ENCODE measurements around the gene NOP10.
"Not testable (repeated sequence)": the region's sequence is repeated elsewhere in the genome, so short reads cannot be mapped to it uniquely, and the experiment has no call there.

NOP10 gene

DNA sequence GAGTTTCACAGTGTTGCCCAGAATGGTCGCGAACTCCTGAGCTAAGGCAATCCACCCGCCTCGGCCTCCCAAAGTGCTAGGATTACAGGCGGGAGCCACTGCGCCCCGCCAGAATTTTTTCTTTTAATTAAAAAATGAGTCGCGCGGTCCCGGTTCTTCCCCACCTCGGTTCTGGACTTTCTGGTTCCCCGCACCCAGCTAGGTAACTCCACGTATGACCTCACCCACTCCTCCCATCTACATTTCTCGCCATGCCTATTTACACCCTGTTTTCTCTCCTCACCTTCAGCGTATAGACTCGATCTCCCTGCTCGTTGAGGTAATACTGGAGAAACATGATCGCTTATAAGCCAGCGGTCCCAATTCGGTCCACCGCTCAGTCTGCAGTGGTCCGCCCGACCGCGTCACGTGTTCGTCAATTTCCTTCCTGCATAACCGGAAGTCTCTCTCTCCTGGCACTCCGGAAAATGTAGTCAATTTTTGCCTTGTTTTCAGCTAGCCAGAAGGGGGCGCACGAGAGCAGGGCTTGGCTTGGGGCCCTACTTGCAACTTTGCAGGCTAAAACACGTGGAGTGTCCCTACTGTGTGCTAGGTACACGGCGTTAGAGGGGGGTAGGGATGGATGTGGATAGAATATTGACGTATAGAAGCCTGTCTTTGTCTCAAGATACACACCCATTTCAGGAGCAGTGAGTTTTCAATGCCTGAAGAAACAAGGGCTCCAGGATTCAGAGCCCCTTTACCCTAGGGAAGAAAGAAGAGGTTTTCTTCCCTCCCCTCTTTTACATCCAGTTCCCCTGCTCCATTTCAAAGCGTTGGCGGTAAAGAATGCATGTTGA is at the start of gene NOP10, which contains the start of gene NUTM1:
Gene NOP10, minus strand, starts transcription at position 400 of the 839 bp plus-strand sequence. Its CDS starts 63 bp downstream, at position 337.
Gene NUTM1, plus strand, starts transcription at position 579 of the 839 bp plus-strand sequence. CDS start 382 bp downstream, outside the sequence.
- Histone ChIP-seq H3K36me3 (ENCODE audit: insufficient read depth, insufficient read length, low read length) (peaks cover 32% of the 10 kb centered on the region), H3K9me3 (ENCODE audit: insufficient read depth, low read length) (no peaks in the 10 kb centered on the region), H3K9ac (ENCODE audit: insufficient read length, low read depth) (peak within 1 kb of the TSS; percentile 71), H3K4me1 (ENCODE audit: insufficient read depth, insufficient read length) (no peaks in the 10 kb centered on the region), H3K4me3 (ENCODE audit: insufficient read length, low read depth) (peak within 1 kb of the TSS; percentile 69), H3K27me3 (ENCODE audit: insufficient read depth, insufficient read length) (no peaks in the 10 kb centered on the region)
- peak; percentile 78 for DNase-seq (ENCODE audit: low read depth, low spot score)
- no peak for TF ChIP-seq SUZ12 (IDR thresholded peaks at IDR 0.05; ENCODE audit: extremely low read depth, insufficient read depth, insufficient read length)
- TF ChIP-seq YY1 (IDR thresholded peaks at IDR 0.05; ENCODE audit: insufficient read depth, insufficient read length), result no peak
- no peak for TF ChIP-seq ZNF274 (IDR thresholded peaks at IDR 0.05; ENCODE audit: low read depth, low read length)

DNA sequence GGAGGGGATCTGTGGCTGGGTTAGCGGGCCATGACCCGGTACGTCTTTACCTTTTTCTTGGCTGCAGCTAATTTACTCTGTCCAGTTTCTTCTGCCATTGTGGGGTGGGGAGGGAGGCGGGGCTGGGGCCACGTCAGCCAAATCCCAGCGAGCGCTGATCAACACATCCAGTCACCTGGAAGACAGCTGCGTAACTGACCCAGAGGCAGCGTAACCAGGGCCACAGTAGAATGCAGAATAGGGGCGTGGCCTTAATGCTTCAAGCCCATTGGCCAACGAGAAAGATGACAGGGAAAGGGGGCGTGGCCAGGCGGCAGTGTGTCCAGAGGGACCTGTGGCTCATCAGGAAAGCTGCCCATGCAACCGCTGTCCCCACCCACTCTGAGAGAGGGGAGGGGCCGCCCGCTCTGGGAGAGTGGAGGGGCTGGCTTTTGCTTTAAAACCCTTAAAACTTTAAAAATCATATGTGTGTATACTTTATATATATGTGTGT is 46.7 kb upstream of the NOP10 start:
- H3K4me3 ChIP-seq (ENCODE audit: insufficient read length, low read depth), result not testable (repeated sequence)

DNA sequence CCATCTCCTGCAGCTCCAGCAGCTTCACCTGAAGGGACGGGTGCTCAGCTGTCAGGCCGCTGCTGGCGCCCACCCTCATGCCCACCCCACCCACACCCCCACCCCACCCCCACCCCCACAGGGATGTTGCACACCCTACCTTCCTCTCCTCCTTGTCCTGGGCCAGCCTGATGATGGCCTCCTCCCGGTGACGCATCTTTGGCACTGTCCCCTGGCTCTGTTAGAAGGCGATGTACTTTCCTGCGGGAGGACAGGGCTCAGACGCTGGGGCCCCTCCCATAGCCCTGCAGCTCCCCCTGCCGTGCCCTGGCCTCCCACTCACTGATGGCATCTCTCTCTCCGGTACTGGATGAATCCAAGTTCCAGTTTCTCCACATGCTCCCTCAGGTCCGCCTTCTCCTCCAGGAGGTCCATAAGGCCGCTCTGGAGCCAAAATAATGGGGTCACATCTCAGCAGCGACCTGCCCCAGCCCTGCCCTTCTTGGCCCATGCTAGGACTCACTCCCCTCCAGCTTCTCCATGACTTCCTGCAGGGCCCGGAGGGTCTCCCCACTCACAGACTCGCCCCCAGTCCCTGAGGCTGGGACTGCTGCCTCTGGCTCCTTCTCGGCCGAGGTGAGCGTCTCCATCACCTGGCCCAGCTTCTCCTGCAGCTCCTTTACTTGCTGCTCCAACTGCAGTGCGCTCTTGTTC is 39.0 kb upstream of the NOP10 start:
- not testable (repeated sequence) for H3K9me3 ChIP-seq (ENCODE audit: insufficient read depth, low read length); DNase-seq (ENCODE audit: low read depth, low spot score); H3K4me1 ChIP-seq (ENCODE audit: insufficient read depth, insufficient read length); H3K36me3 ChIP-seq (ENCODE audit: insufficient read depth, insufficient read length, low read length); H3K27me3 ChIP-seq (ENCODE audit: insufficient read depth, insufficient read length); H3K9ac ChIP-seq (ENCODE audit: insufficient read length, low read depth); H3K4me3 ChIP-seq (ENCODE audit: insufficient read length, low read depth)

More for the DNA sequence above, 46.7 kb upstream of the NOP10 start:
- H3K4me1 ChIP-seq (ENCODE audit: insufficient read depth, insufficient read length); DNase-seq (ENCODE audit: low read depth, low spot score); H3K9ac ChIP-seq (ENCODE audit: insufficient read length, low read depth); H3K27me3 ChIP-seq (ENCODE audit: insufficient read depth, insufficient read length); H3K36me3 ChIP-seq (ENCODE audit: insufficient read depth, insufficient read length, low read length); H3K9me3 ChIP-seq (ENCODE audit: insufficient read depth, low read length): not testable (repeated sequence)

GRCh38 chr15:34380491-34380890 is 37.6 kb upstream of the NOP10 start:
- not testable (repeated sequence) for H3K9ac ChIP-seq (ENCODE audit: insufficient read length, low read depth); H3K4me3 ChIP-seq (ENCODE audit: insufficient read length, low read depth); H3K4me1 ChIP-seq (ENCODE audit: insufficient read depth, insufficient read length); H3K9me3 ChIP-seq (ENCODE audit: insufficient read depth, low read length); H3K27me3 ChIP-seq (ENCODE audit: insufficient read depth, insufficient read length); DNase-seq (ENCODE audit: low read depth, low spot score); H3K36me3 ChIP-seq (ENCODE audit: insufficient read depth, insufficient read length, low read length)

DNA sequence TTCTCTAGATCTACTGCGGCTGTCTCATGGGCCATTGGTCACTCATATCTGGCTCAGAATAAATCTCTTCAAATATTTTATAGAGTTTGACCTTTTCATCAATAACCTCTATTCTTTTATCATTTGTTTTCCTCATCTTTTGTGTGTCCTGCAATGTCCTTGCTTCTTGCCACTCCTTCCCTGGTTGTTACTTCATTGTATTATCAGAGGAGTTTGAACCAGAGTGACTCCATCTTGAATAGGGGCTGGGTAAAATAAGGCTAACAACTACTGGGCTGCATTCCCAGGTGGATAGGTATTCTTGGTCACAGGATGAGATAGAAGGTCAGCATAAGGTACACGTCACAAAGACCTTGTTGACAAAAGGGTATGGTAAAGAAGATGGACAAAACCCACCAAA is 33.9 kb upstream of the NOP10 start:
- no peaks in the 10 kb centered on the region for H3K36me3 ChIP-seq (ENCODE audit: insufficient read depth, insufficient read length, low read length)
- H3K27me3 ChIP-seq (ENCODE audit: insufficient read depth, insufficient read length), result no peaks in the 10 kb centered on the region
- H3K4me1 ChIP-seq (ENCODE audit: insufficient read depth, insufficient read length), result no peaks in the 10 kb centered on the region
- H3K9me3 ChIP-seq (ENCODE audit: insufficient read depth, low read length), result peaks cover 8% of the 10 kb centered on the region; the same call in 1 of the 2 replicates
- TF ChIP-seq YY1 (IDR thresholded peaks at IDR 0.05; ENCODE audit: insufficient read depth, insufficient read length) (no peak), SUZ12 (IDR thresholded peaks at IDR 0.05; ENCODE audit: extremely low read depth, insufficient read depth, insufficient read length) (no peak), ZNF274 (IDR thresholded peaks at IDR 0.05; ENCODE audit: low read depth, low read length) (no peak)
- no peak overlapping the region for H3K4me3 ChIP-seq (ENCODE audit: insufficient read length, low read depth)
- DNase-seq (ENCODE audit: low read depth, low spot score), result no peak
- no peak overlapping the region for H3K9ac ChIP-seq (ENCODE audit: insufficient read length, low read depth)

DNA sequence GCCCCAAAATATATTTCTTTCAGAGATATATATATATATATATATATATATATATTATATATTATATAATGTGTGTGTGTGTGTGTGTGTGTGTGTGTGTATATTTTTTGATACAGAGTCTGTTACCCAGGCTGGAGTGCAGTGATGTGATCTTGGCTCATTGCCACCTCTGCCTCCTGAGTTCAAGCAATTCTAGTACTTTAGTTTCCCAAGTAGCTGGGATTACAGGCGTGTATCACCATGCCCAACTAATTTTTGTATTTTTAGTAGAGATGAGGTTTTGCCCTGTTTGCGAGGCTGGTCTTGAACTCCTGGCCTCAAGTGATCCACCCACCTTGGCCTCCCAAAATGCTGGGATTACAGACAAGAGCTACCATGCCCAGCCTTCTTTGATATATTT is 32.6 kb upstream of the NOP10 start:
- not testable (repeated sequence) for H3K27me3 ChIP-seq (ENCODE audit: insufficient read depth, insufficient read length); H3K36me3 ChIP-seq (ENCODE audit: insufficient read depth, insufficient read length, low read length); H3K4me1 ChIP-seq (ENCODE audit: insufficient read depth, insufficient read length); H3K9ac ChIP-seq (ENCODE audit: insufficient read length, low read depth); DNase-seq (ENCODE audit: low read depth, low spot score); H3K4me3 ChIP-seq (ENCODE audit: insufficient read length, low read depth); H3K9me3 ChIP-seq (ENCODE audit: insufficient read depth, low read length)

GRCh38 chr15:34374816-34375215 is 31.9 kb upstream of the NOP10 start:
- TF ChIP-seq ZNF274 (IDR thresholded peaks at IDR 0.05; ENCODE audit: low read depth, low read length), result no peak
- TF ChIP-seq SUZ12 (IDR thresholded peaks at IDR 0.05; ENCODE audit: extremely low read depth, insufficient read depth, insufficient read length), result no peak
- no peak for TF ChIP-seq YY1 (IDR thresholded peaks at IDR 0.05; ENCODE audit: insufficient read depth, insufficient read length)
- Histone ChIP-seq H3K9ac (ENCODE audit: insufficient read length, low read depth) (no peak overlapping the region), H3K4me1 (ENCODE audit: insufficient read depth, insufficient read length) (no peaks in the 10 kb centered on the region), H3K4me3 (ENCODE audit: insufficient read length, low read depth) (no peak overlapping the region), H3K27me3 (ENCODE audit: insufficient read depth, insufficient read length) (no peaks in the 10 kb centered on the region), H3K9me3 (ENCODE audit: insufficient read depth, low read length) (peaks cover 8% of the 10 kb centered on the region; the same call in 1 of the 2 replicates), H3K36me3 (ENCODE audit: insufficient read depth, insufficient read length, low read length) (no peaks in the 10 kb centered on the region)
- no peak for DNase-seq (ENCODE audit: low read depth, low spot score)

All from NT2/D1 (cell line).